HepG2 (cell line): ENCODE measurements around the gene MCF2L.

ENCODE experiments used
- ATF2 ChIP-seq: sonication (generic); formaldehyde crosslinking; IDR thresholded peaks from 2 replicates; pipeline ENCODE4 v1.4.0; 2020; ENCODE audit warnings: missing genetic modification reagents
- ATF3 ChIP-seq: sonication (generic); formaldehyde crosslinking; IDR thresholded peaks from 2 replicates; pipeline ENCODE4 v1.4.0; 2020; ENCODE audit warnings: missing genetic modification reagents
- POLR2AphosphoS5 ChIP-seq: IDR thresholded peaks from 2 replicates; pipeline ENCODE4 v1.6.1; 2012; ENCODE audit warnings: low read depth, low read length
- RFX5 ChIP-seq: IDR thresholded peaks from 2 replicates; pipeline ENCODE4 v1.6.1; 2011; ENCODE audit warnings: low read depth, low read length, improper control_type of control experiment

GRCh38 chr13:112967686-112968379 is 1.2 kb upstream of the MCF2L start:
- TF ChIP-seq RFX5 (no peak), ATF3 (CRISPR knock-in tag) (no peak), ATF2 (CRISPR knock-in tag) (no peak), POLR2AphosphoS5 (no peak)
